Measurements from ENCODE around the gene C11orf91.

DNA sequence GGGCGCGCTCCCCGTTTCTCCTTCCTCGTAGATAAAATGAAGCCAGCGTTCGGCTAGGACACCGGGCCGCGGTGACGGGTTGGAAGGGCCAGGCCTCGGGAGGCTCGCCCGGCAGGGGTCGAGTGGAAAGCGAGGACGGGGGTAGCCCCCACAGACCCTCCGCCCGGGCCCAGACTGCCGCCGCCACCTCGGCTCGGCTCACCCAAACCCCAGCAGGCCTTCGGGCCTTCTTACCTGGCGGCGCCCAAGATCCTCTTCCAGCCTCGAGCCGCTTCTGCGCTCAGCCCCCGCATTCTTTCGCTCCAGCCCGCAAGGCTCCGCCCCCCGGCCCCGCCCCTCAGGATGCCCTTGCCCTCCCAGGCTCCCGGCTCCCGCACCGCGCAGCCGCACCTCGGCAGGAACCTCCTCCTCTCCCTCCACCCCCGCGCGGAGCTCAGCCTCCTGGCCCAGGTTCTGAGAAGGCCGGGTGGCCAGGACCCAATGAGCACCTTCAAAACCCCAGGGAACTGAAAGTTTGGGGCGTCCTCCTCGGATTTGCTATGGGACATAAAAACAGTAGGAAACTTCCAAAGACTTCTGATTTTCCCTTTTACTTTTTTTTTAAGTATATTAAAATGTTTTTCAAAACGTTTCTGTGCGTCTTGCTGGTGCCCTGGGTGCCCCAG lies 35.7 kb upstream of the C11orf91 start, which contains the start of gene CD59:
- TF ChIP-seq, protein P1, sequence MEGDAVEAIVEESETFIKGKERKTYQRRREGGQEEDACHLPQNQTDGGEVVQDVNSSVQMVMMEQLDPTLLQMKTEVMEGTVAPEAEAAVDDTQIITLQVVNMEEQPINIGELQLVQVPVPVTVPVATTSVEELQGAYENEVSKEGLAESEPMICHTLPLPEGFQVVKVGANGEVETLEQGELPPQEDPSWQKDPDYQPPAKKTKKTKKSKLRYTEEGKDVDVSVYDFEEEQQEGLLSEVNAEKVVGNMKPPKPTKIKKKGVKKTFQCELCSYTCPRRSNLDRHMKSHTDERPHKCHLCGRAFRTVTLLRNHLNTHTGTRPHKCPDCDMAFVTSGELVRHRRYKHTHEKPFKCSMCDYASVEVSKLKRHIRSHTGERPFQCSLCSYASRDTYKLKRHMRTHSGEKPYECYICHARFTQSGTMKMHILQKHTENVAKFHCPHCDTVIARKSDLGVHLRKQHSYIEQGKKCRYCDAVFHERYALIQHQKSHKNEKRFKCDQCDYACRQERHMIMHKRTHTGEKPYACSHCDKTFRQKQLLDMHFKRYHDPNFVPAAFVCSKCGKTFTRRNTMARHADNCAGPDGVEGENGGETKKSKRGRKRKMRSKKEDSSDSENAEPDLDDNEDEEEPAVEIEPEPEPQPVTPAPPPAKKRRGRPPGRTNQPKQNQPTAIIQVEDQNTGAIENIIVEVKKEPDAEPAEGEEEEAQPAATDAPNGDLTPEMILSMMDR (conservative IDR thresholded peaks at IDR 0.05 in 1 of 2, IDR thresholded peaks at IDR 0.05 in 1 of 2; ENCODE audit: low read depth in 1 of 2, low read length in 2 of 2): no peak
- TF ChIP-seq EZH2 (IDR thresholded peaks at IDR 0.05; ENCODE audit: low read length, missing control alignments): no peak

Data from fibroblast of lung (primary cell).